Stimulated activated CD4-positive, alpha-beta T cell treated with anti-CD3 and anti-CD28 coated beads, Interleukin-1b, Interleukin-23, amount 100 ng/mL, for 24 hours (primary cell): ENCODE measurements around the gene PC.
"Not testable (repeated sequence)": the region's sequence is repeated elsewhere in the genome, so short reads cannot be mapped to it uniquely, and the experiment has no call there.

Experiments used
- DNase-seq, 4 experiments: peaks; one replicate each; pipeline ENCODE4 v3.0.0-alpha.2; 2020; ENCODE audit warnings: low read depth in 4 of 4, low spot score in 1 of 4

The PC gene

GRCh38 chr11:66800720-66801428, 157.3 kb downstream of the PC start:
- no peak for DNase-seq

- DNase-seq, result not testable (repeated sequence)
These were observed 158.4 kb downstream of the PC start for GRCh38 chr11:66799815-66800214.
